Skeletal muscle tissue (tissue), 2 donors: Measurements from ENCODE around the gene SOX18. TPM values are rescaled to one million over a fixed set of nuclear protein-coding genes. Genes with fewer than 3 reads are reported as not detected.

Experiments
- small RNA-seq: library from RNA; depleted of rRNA; stranded (forward); fragments of <200 nt; gene quantifications from one replicate; pipeline ENCODE3, GENCODE V24; 2014
- total RNA-seq: library from RNA; depleted of rRNA; stranded (reverse); fragments of >200 nt; gene quantifications from one replicate; pipeline ENCODE4 v1.2.3, GENCODE V29; 2014

Gene SOX18
- total RNA-seq, 1 donor from 2014 or later = 3.7 TPM

Small RNA genes within 50 kb of the gene (small RNA-seq; reads per million reads assigned to genes)
- gene AL355803.1 (not detected), gene MIR6813 (not detected)

Other genes starting within 250 kb of the SOX18 start
- gene ZBTB46, start 218.4 kb downstream of the SOX18 start, total RNA-seq = 52.2 TPM
- gene ABHD16B, start 188.1 kb downstream of the SOX18 start, total RNA-seq = not detected
- gene TPD52L2, start 184.4 kb downstream of the SOX18 start, total RNA-seq = 29.2 TPM
- gene DNAJC5, start 154.5 kb downstream of the SOX18 start, total RNA-seq = 30.3 TPM
- gene UCKL1, start 93.2 kb downstream of the SOX18 start, total RNA-seq = 15.7 TPM
- 8.9 TPM for gene ZNF512B, start 79.7 kb downstream of the SOX18 start, total RNA-seq
- 1.0 TPM for gene SAMD10, start 70.0 kb downstream of the SOX18 start, total RNA-seq
- 55.8 TPM for gene PRPF6, start 68.5 kb downstream of the SOX18 start, total RNA-seq
- 0.52 TPM for gene C20orf204, start 13.5 kb downstream of the SOX18 start, total RNA-seq
- 8.4 TPM for gene TCEA2, start 13.6 kb upstream of the SOX18 start, total RNA-seq
- 5.2 TPM for gene RGS19, start 29.9 kb upstream of the SOX18 start, total RNA-seq
- gene OPRL1, start 30.4 kb upstream of the SOX18 start, total RNA-seq = 0.52 TPM
- 1.0 TPM for gene LKAAEAR1, start 34.8 kb upstream of the SOX18 start, total RNA-seq
- gene NPBWR2, start 57.9 kb upstream of the SOX18 start, total RNA-seq = not detected
- not detected for gene MYT1, start 114.8 kb upstream of the SOX18 start, total RNA-seq
- gene PCMTD2, start 206.1 kb upstream of the SOX18 start, total RNA-seq = 36.5 TPM